Stimulated activated naive CD8-positive, alpha-beta T cell treated with anti-CD3 and anti-CD28 coated beads, Interleukin-15, Interleukin-2, amounts not matched to agents 100 ng/mL and 50 ng/mL, for 24 hours (primary cell): ENCODE measurements around the gene SHISA8.
A peak's percentile ranks its signal among the peaks of the same experiment; 100 is the strongest.
"Not testable (repeated sequence)": the region's sequence is repeated elsewhere in the genome, so short reads cannot be mapped to it uniquely, and the experiment has no call there.

Source experiments
- H3K27ac Mint-ChIP-seq: one replicate; pipeline ENCODE4 v1.8.0; 2021; ENCODE audit warnings: mild to moderate bottlenecking, mixed read lengths
- H3K27me3 Mint-ChIP-seq: one replicate; pipeline ENCODE4 v1.8.0; 2021; ENCODE audit warnings: mixed read lengths
- H3K36me3 Mint-ChIP-seq: one replicate; pipeline ENCODE4 v1.8.0; 2021; ENCODE audit warnings: low read depth, mixed read lengths
- H3K4me1 Mint-ChIP-seq: one replicate; pipeline ENCODE4 v1.8.0; 2021; ENCODE audit warnings: low read depth, mixed read lengths
- H3K4me3 Mint-ChIP-seq: one replicate; pipeline ENCODE4 v1.8.0; 2021; ENCODE audit warnings: mild to moderate bottlenecking, mixed read lengths
- H3K9me3 Mint-ChIP-seq: one replicate; pipeline ENCODE4 v1.8.0; 2021; ENCODE audit warnings: mixed read lengths

SHISA8 gene

GRCh38 chr22:41915035-41915785 lies at the start of gene SHISA8:
SHISA8 (minus strand) TSS chr22:41915074; CDS start chr22:41914667, 407 bp downstream.
- H3K27ac Mint-ChIP-seq: no peak within 1 kb of the TSS
- H3K27me3 Mint-ChIP-seq: peaks cover 41% of the 10 kb centered on the region
- no peaks in the 10 kb centered on the region for H3K36me3 Mint-ChIP-seq
- no peaks in the 10 kb centered on the region for H3K9me3 Mint-ChIP-seq
- H3K4me3 Mint-ChIP-seq: peak within 1 kb of the TSS; percentile 41
- H3K4me1 Mint-ChIP-seq: peaks cover 40% of the 10 kb centered on the region

GRCh38 chr22:41964112-41964491 lies 49.2 kb upstream of the SHISA8 start:
- Mint-ChIP-seq H3K4me1 (peaks cover 5% of the 10 kb centered on the region), H3K9me3 (no peaks in the 10 kb centered on the region), H3K4me3 (no peak overlapping the region), H3K27me3 (no peaks in the 10 kb centered on the region), H3K27ac (no peak overlapping the region), H3K36me3 (no peaks in the 10 kb centered on the region)

GRCh38 chr22:41963453-41964111 lies 48.7 kb upstream of the SHISA8 start:
- Mint-ChIP-seq H3K27me3 (no peaks in the 10 kb centered on the region), H3K9me3 (no peaks in the 10 kb centered on the region), H3K4me3 (no peak overlapping the region), H3K4me1 (peaks cover 5% of the 10 kb centered on the region), H3K36me3 (no peaks in the 10 kb centered on the region), H3K27ac (no peak overlapping the region)

GRCh38 chr22:41957941-41958556 lies 43.2 kb upstream of the SHISA8 start:
- no peaks in the 10 kb centered on the region for H3K27me3 Mint-ChIP-seq
- H3K27ac Mint-ChIP-seq: no peak overlapping the region
- H3K36me3 Mint-ChIP-seq: no peaks in the 10 kb centered on the region
- no peaks in the 10 kb centered on the region for H3K9me3 Mint-ChIP-seq
- peaks cover 4% of the 10 kb centered on the region for H3K4me1 Mint-ChIP-seq
- H3K4me3 Mint-ChIP-seq: no peak overlapping the region

GRCh38 chr22:41952713-41953112 lies 37.8 kb upstream of the SHISA8 start:
- H3K4me3 Mint-ChIP-seq: no peak overlapping the region
- H3K4me1 Mint-ChIP-seq: peaks cover 23% of the 10 kb centered on the region
- peaks cover 4% of the 10 kb centered on the region for H3K36me3 Mint-ChIP-seq
- no peaks in the 10 kb centered on the region for H3K9me3 Mint-ChIP-seq
- no peaks in the 10 kb centered on the region for H3K27me3 Mint-ChIP-seq
- H3K27ac Mint-ChIP-seq: no peak overlapping the region

GRCh38 chr22:41951898-41952474 lies 37.1 kb upstream of the SHISA8 start, which contains the start of gene SMIM45:
SMIM45 (plus strand) TSS chr22:41952150.
- Mint-ChIP-seq H3K4me3 (no peak within 1 kb of the TSS), H3K4me1 (peaks cover 26% of the 10 kb centered on the region), H3K9me3 (no peaks in the 10 kb centered on the region), H3K36me3 (peaks cover 4% of the 10 kb centered on the region), H3K27ac (no peak within 1 kb of the TSS), H3K27me3 (no peaks in the 10 kb centered on the region)

- no peaks in the 10 kb centered on the region for H3K27me3 Mint-ChIP-seq
- H3K36me3 Mint-ChIP-seq: peaks cover 18% of the 10 kb centered on the region
- no peaks in the 10 kb centered on the region for H3K9me3 Mint-ChIP-seq
- H3K27ac Mint-ChIP-seq: peak overlapping the region; percentile 69
- H3K4me3 Mint-ChIP-seq: peak overlapping the region; percentile 57
- peaks cover 39% of the 10 kb centered on the region for H3K4me1 Mint-ChIP-seq
Measured at GRCh38 chr22:41949297-41949965, 34.6 kb upstream of the SHISA8 start.

GRCh38 chr22:41948928-41949296 lies 34.0 kb upstream of the SHISA8 start:
- not testable (repeated sequence) for H3K9me3 Mint-ChIP-seq, H3K27me3 Mint-ChIP-seq
- peaks cover 43% of the 10 kb centered on the region for H3K4me1 Mint-ChIP-seq
- peaks cover 21% of the 10 kb centered on the region for H3K36me3 Mint-ChIP-seq
- H3K27ac Mint-ChIP-seq: peak overlapping the region; percentile 69
- peak overlapping the region; percentile 57 for H3K4me3 Mint-ChIP-seq

- H3K27me3 Mint-ChIP-seq: no peaks in the 10 kb centered on the region
- peak overlapping the region; percentile 89 for H3K27ac Mint-ChIP-seq
- peaks cover 29% of the 10 kb centered on the region for H3K36me3 Mint-ChIP-seq
- peaks cover 49% of the 10 kb centered on the region for H3K4me1 Mint-ChIP-seq
- H3K9me3 Mint-ChIP-seq: no peaks in the 10 kb centered on the region
- peak overlapping the region; percentile 95 for H3K4me3 Mint-ChIP-seq
Measured at GRCh38 chr22:41948142-41948541, 33.3 kb upstream of the SHISA8 start.

- no peaks in the 10 kb centered on the region for H3K9me3 Mint-ChIP-seq
- peak overlapping the region; percentile 89 for H3K27ac Mint-ChIP-seq
- H3K36me3 Mint-ChIP-seq: peaks cover 34% of the 10 kb centered on the region
- H3K4me3 Mint-ChIP-seq: peak overlapping the region; percentile 95
- no peaks in the 10 kb centered on the region for H3K27me3 Mint-ChIP-seq
- peaks cover 54% of the 10 kb centered on the region for H3K4me1 Mint-ChIP-seq
Measured at GRCh38 chr22:41947424-41948080, 32.7 kb upstream of the SHISA8 start.

GRCh38 chr22:41946629-41947423 lies 32.0 kb upstream of the SHISA8 start, which contains the start of gene CENPM:
CENPM (minus strand) TSS chr22:41947152; CDS start chr22:41947076, 76 bp downstream.
- H3K9me3 Mint-ChIP-seq: no peaks in the 10 kb centered on the region
- no peaks in the 10 kb centered on the region for H3K27me3 Mint-ChIP-seq
- H3K36me3 Mint-ChIP-seq: peaks cover 37% of the 10 kb centered on the region
- H3K4me1 Mint-ChIP-seq: peaks cover 58% of the 10 kb centered on the region
- peak within 1 kb of the TSS; percentile 95 for H3K4me3 Mint-ChIP-seq
- H3K27ac Mint-ChIP-seq: peak within 1 kb of the TSS; percentile 89

GRCh38 chr22:41943661-41944209 lies 28.9 kb upstream of the SHISA8 start:
- no peaks in the 10 kb centered on the region for H3K27me3 Mint-ChIP-seq
- peaks cover 57% of the 10 kb centered on the region for H3K36me3 Mint-ChIP-seq
- peak overlapping the region; percentile 61 for H3K4me3 Mint-ChIP-seq
- peaks cover 79% of the 10 kb centered on the region for H3K4me1 Mint-ChIP-seq
- no peaks in the 10 kb centered on the region for H3K9me3 Mint-ChIP-seq
- peak overlapping the region; percentile 67 for H3K27ac Mint-ChIP-seq
